OCI-LY3 (cell line): ENCODE measurements around the gene ADAMTS15.

Source experiments
- H2AFZ ChIP-seq: fragments of 200-600, 300-600 bp; shearing (Covaris generic); 2 replicates; pipeline ENCODE4 v1.6.0; 2014; ENCODE audit warnings: antibody characterized with exemption, low read depth, low read length
- H3K27ac ChIP-seq: fragments of 200-600, 300-600 bp; sonication (generic); 2 replicates; pipeline ENCODE4 v1.5.1; 2014; ENCODE audit warnings: mild to moderate bottlenecking, low read length, moderate library complexity, mixed read lengths
- H3K27me3 ChIP-seq: fragments of 200-600, 300-600 bp; sonication (generic); 2 replicates; pipeline ENCODE4 v1.6.1; 2014; ENCODE audit warnings: low read depth, low read length, mixed read lengths
- H3K36me3 ChIP-seq: fragments of 200-600, 300-600 bp; sonication (generic); replicated peaks from 2 replicates; pipeline ENCODE3; 2014; ENCODE audit warnings: low read depth, low read length, mixed read lengths
- H3K4me1 ChIP-seq: fragments of 300-600, 200-600 bp; sonication (generic); 2 replicates; pipeline ENCODE4 v1.6.1; 2014; ENCODE audit warnings: low read length, mixed read lengths
- H3K4me2 ChIP-seq: fragments of 200-600, 300-600 bp; sonication (generic); 2 replicates; pipeline ENCODE4 v1.6.1; 2014; ENCODE audit warnings: low read length, mixed read lengths
- H3K4me3 ChIP-seq: fragments of 300-600, 200-600 bp; sonication (generic); 2 replicates; pipeline ENCODE4 v1.5.1; 2014; ENCODE audit warnings: antibody characterized with exemption, mild to moderate bottlenecking, low read length, moderate library complexity
- H3K79me2 ChIP-seq: fragments of 300-600, 200-600 bp; shearing (Covaris generic); 2 replicates; pipeline ENCODE4 v1.6.1; 2014; ENCODE audit warnings: mild to moderate bottlenecking, low read length, mixed read lengths
- H3K9ac ChIP-seq: fragments of 300-600, 200-600 bp; shearing (Covaris generic); 2 replicates; pipeline ENCODE4 v1.6.0; 2014; ENCODE audit warnings: mild to moderate bottlenecking, low read length, moderate library complexity
- H3K9me3 ChIP-seq: fragments of 200-600, 300-600 bp; shearing (Covaris generic); 2 replicates; pipeline ENCODE4 v1.6.1; 2014; ENCODE audit warnings: low read length, mixed read lengths; ENCODE audit not compliant: insufficient read depth
- H4K20me1 ChIP-seq: fragments of 200-600, 300-600 bp; sonication (generic); 2 replicates; pipeline ENCODE4 v1.6.1; 2016; ENCODE audit warnings: low read length, mixed read lengths; ENCODE audit not compliant: insufficient read depth
- CTCF ChIP-seq: fragments of 200-600, 300-600 bp; sonication (generic); IDR thresholded peaks from 2 replicates; pipeline ENCODE4 v1.5.1; 2014; ENCODE audit warnings: antibody characterized with exemption, low read length, low read depth
- EZH2phosphoT487 ChIP-seq: fragments of 200-600 bp; shearing (Covaris generic); IDR thresholded peaks from 2 replicates; pipeline ENCODE4 v1.6.1; 2018; ENCODE audit warnings: antibody characterized with exemption, mixed run types, low read depth

Gene ADAMTS15

GRCh38 chr11:130428316-130429119 lies 19.9 kb upstream of the ADAMTS15 start, which contains the start of gene ADAMTS8:
Gene ADAMTS8 (minus strand): TSS chr11:130428609. CDS start chr11:130428286, 323 bp downstream.
- TF ChIP-seq CTCF (no peak), EZH2phosphoT487 (no peak)
- no peak within 1 kb of the TSS for H3K9ac ChIP-seq
- no peak within 1 kb of the TSS for H2AFZ ChIP-seq
- no peak within 1 kb of the TSS for H3K27ac ChIP-seq
- peaks cover 23% of the 10 kb centered on the region for H3K27me3 ChIP-seq
- no peaks in the 10 kb centered on the region for H3K9me3 ChIP-seq
- no peaks in the 10 kb centered on the region for H3K79me2 ChIP-seq
- 0 out of 2 replicates have a peak, but pooled peaks cover 8% of the 10 kb centered on the region for H3K4me1 ChIP-seq
- H3K4me3 ChIP-seq = no peak within 1 kb of the TSS
- no peak within 1 kb of the TSS for H3K4me2 ChIP-seq
- H3K36me3 ChIP-seq = no peaks in the 10 kb centered on the region
- no peaks in the 10 kb centered on the region for H4K20me1 ChIP-seq

DNA sequence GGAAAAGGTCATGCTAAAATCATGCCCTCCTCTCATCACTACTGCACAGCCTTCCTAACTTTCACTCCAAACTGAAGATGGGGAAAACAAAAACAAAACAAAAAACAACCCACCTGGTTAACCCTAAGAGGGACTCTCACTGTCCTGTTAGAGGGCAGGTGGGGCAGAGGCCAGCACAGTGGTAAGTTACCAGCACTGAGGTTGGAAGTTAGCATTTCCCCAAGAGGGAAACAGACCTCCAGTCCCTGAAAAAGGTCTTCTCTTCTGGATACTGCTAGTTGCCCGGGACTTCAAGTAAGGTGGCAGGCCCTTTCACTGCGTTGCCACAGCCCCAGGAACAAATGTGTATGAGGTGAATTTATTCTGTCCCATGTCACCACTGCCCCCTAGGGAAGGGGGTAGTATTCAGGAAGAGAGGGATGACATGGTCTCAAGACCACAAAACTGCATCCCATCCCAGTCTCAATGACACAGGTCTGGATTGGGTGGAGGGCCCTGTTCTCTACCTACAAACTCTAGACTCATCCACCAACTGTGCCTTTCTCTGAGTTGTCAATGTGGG lies 19.2 kb upstream of the ADAMTS15 start:
- H3K36me3 ChIP-seq = no peaks in the 10 kb centered on the region
- no peak overlapping the region for H3K27ac ChIP-seq
- H3K9me3 ChIP-seq = no peaks in the 10 kb centered on the region
- H3K27me3 ChIP-seq = peaks cover 22% of the 10 kb centered on the region
- no peaks in the 10 kb centered on the region for H4K20me1 ChIP-seq
- no peak overlapping the region for H3K9ac ChIP-seq
- H3K4me2 ChIP-seq = no peak overlapping the region
- no peak for TF ChIP-seq CTCF
- no peak for TF ChIP-seq EZH2phosphoT487
- no peaks in the 10 kb centered on the region for H3K79me2 ChIP-seq
- 0 out of 2 replicates have a peak, but pooled peaks cover 10% of the 10 kb centered on the region for H3K4me1 ChIP-seq
- H2AFZ ChIP-seq = no peak overlapping the region
- no peak overlapping the region for H3K4me3 ChIP-seq

- TF ChIP-seq EZH2phosphoT487 = no peak
- no peak for TF ChIP-seq CTCF
- H4K20me1 ChIP-seq = no peaks in the 10 kb centered on the region
- no peak overlapping the region for H3K9ac ChIP-seq
- H3K9me3 ChIP-seq = no peaks in the 10 kb centered on the region
- H3K4me2 ChIP-seq = no peak overlapping the region
- H3K4me3 ChIP-seq = no peak overlapping the region
- peaks cover 22% of the 10 kb centered on the region for H3K27me3 ChIP-seq
- peaks cover 11% of the 10 kb centered on the region; the same call in 1 of the 2 replicates for H3K4me1 ChIP-seq
- H3K36me3 ChIP-seq = no peaks in the 10 kb centered on the region
- no peak overlapping the region for H2AFZ ChIP-seq
- no peak overlapping the region for H3K27ac ChIP-seq
- H3K79me2 ChIP-seq = no peaks in the 10 kb centered on the region
Measured at GRCh38 chr11:130429983-130430382, 18.5 kb upstream of the ADAMTS15 start.

DNA sequence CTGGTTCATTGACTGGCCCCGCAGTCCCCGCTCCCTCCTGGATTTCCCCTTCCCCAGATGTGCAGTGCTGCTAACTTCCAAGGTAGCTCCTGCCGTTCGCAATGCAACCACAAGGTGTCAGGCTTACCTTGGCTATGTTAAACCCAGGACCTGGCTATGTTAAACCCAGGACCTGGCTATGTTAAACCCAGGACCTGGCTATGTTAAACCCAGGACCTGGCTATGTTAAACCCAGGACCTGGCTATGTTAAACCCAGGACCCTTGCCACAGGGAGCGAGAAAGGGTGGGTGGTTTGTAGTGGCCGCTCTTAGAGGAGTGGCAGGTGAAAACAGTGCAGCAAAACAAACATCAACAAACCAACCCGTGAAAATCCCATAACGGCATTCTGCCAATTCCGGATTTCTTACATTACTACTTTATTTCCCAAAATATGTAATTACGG lies 17.1 kb upstream of the ADAMTS15 start:
- TF ChIP-seq EZH2phosphoT487 (no peak), CTCF (peak; percentile 68)
- H2AFZ ChIP-seq = 0 out of 2 replicates have a peak overlapping the region, but pooled peaks have one; percentile 17
- no peaks in the 10 kb centered on the region for H3K36me3 ChIP-seq
- peak overlapping the region; percentile 60 for H3K4me3 ChIP-seq
- no peaks in the 10 kb centered on the region for H3K9me3 ChIP-seq
- no peaks in the 10 kb centered on the region for H3K79me2 ChIP-seq
- peaks cover 20% of the 10 kb centered on the region for H3K4me1 ChIP-seq
- H4K20me1 ChIP-seq = no peaks in the 10 kb centered on the region
- peaks cover 15% of the 10 kb centered on the region for H3K27me3 ChIP-seq
- peak overlapping the region; percentile 49 for H3K4me2 ChIP-seq
- no peak overlapping the region for H3K9ac ChIP-seq
- no peak overlapping the region for H3K27ac ChIP-seq
